Measurements from ENCODE around the gene MYL10.
"Not testable (repeated sequence)": the region's sequence is repeated elsewhere in the genome, so short reads cannot be mapped to it uniquely, and the experiment has no call there.

The MYL10 gene

DNA sequence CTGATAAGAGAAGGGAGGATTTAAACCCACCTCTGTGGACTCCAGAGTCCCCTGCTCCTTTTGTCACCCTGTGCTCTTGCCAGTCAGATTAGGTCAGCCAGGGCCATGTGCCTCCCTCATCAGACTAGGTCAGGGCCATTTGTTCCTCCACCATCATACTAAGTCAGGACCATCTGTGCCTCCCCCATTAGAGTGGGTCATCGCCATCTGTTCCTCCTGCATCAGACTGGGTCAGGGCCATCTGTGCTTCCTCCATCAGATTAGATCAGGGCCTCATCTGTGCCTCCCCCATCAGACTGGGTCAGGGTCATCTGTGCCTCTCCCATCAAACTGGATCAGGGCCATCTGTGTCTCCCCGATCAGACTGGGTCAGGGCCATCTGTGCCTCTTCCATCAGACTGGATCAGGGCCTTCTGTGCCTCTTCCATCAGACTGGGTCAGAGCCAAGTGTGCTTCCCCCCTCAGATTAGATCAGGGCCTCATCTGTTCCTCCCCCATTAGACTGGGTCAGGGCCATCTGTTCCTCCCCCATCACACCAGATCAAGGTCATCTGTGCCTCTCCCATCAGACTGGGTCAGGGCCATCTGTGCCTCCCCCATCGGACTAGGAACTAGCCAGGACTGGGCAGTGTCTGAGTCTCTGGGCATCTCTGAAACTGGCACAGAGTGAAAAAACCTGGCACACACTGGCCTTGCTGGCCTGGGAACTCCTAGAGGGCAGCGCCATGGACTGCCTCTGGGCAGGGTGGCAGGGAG, 11.5 kb downstream of the MYL10 start:
- no peak for DNase-seq

DNA sequence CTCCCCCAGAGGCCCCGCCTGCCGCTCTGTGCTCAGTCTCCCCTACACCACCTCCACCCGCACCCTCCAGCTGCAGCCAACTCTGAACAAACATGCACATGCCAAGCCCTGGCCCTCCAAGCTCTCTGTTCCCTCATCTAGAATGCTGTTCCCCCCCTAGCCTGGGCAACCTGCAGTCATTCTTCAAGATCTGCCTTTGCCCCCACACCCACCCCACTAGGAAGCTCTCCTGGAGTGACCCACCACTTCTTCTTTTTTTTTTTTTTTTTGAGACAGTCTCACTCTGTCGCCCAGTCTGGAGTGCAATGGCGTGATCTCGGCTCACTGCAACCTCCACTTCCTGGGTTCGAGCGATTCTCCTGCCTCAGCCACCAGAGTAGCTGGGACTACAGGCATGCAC, 13.7 kb downstream of the MYL10 start:
- DNase-seq: no peak

DNA sequence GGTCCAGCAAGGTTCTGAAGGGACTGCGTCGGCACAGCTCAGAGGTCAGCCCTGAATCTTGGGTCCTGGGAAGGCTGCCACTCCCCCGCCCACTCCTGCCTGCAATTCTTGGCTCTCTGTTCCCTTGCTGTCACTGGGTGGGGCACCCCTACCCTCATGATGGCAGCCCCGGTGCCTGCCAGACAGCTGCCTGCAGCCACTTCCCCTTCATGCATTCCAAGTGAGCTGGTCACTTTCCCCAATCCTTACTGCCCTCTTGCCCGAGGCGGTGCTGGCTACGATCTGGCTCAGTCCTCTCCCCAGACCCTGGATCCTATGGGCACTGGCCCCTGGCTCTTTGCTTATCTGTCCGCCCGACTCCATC, 14.2 kb downstream of the MYL10 start:
- DNase-seq: no peak

DNA sequence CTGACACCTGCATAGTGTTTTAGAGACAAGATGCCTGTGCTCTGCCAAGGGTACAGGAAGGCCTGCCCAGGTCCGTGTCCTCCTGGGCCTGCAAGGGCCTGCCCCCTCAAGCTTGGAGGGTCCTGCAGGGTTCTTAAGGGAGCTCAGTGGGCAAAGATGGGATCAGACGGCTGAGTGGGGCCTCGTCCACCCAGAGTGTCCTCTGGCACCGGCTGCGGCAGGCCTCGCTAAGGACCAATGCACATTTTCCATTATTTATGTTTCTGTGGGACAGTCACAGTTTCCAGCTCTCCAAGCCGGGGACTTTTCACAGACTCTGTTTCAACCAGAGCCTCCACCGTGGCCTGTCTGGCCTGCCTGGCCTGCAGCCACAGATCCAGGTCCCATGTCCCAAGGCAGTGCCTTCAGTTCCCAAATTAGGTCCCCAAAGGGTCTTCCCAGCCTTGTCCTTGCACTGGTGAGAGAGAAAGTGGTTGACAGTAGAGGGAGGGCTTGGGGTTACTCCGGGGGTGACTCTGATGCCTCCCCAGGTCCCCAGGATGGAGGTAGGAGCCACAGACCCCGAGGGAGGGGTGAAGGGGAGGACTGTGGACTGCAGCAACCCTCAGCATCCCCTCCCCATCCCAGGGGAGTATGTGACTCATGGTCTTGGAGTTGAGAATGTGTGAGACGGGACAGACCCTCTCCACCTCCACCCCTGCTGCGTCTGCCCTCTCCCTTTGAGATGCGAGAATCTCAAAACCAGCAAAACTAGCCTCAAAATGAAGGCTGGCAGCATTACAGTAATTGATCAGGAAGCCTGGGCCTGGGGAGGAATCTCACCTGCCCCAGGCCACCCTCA, 14.8 kb downstream of the MYL10 start:
- no peak for DNase-seq

DNA sequence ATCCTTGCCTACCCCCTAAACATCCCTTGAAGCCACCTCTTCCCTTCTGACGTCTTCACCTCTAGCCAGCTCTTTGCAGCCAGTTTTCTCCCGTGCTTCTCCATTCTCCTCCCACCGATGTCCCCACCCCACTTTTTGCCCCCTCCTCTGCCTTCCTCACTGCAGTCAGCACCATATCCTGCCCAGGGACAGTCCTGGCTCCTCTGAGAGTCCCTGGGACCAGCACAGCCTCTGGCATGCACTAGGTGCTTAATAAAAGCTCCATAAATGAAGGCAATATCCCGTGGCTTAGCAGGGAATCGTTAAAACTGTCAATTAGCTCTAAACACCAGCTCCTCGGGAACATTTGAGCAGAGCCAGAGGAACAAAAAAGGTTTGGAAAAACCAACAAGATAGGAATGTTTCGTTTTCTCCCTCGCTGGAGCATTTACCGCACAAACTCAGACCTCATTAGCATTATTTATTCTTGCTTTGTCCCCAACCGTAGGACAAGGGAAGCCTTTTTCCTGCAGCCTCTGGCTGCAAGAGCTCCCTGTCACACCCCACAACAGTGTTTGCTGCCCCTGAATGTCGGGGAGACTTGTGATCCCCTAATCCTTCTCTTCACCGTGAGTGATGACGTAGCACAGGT, 16.1 kb downstream of the MYL10 start:
- DNase-seq: no peak

DNA sequence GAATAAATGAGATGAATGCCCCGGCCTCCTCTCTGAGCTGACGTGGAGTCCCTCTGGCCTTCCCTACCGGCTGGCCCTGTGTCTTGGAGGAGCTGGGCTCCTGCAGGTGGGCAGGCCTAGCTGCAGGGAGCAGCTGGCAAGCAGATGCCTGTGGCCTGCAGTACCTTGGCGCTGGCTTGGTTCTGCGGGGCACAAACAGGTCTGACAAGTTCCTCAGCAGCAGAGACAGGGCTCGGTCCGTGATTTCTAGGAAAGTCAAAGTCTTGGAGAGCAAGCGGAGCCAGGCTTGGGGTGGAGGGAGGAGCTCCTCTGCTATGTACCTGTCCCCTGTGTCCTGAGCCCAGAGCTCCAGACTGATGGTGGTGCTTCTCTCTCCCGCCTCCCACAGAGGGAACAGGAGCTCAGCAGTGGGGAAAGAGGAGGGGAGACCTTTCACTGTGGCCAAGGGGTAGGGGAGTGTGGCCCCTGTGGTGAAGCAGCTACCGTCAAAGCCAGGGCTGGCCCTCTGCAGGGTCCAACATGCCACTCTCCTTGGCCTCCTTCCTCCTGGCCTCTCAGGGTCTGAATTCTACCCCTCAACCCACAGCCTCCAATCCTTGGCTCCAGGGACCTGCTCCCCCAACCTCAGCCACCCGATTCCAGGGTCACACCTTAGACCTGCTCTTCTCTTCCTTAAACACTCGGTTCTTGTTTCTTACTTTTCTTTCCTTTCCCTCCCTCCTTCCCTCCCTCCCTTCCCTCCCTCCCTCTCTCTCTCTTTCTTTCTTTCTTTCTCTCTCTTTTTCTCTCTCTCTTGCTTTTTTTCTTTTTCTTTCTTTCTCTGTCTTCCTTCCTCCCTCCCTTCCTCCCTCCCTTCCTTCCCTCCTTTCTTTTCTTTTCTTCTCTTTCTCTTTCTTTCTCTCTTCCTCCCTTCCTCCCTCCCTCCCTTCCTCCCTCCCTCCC, 20.1 kb downstream of the MYL10 start:
- DNase-seq: peak; percentile 25

DNA sequence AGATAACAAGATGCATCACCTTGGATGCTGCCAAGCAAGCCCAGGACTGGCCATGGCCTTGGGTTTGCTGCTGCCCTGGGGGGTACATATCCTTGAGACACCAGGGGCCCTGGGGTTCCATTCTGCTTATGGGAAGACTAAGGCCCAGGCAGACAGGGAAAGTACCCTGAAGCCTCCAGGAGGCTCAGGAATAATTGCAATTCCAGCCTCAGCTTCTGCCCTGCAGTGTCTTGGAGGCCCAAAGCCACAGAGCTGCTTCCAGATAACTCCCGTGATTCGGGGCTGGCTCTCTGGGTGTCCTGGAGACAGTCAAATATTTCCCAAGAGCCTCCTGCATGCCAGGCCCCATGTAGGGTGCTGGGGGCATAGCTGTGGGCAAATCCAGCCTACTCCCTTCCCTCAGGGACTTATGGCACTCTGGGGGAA, 22.6 kb downstream of the MYL10 start:
- no peak for DNase-seq

DNA sequence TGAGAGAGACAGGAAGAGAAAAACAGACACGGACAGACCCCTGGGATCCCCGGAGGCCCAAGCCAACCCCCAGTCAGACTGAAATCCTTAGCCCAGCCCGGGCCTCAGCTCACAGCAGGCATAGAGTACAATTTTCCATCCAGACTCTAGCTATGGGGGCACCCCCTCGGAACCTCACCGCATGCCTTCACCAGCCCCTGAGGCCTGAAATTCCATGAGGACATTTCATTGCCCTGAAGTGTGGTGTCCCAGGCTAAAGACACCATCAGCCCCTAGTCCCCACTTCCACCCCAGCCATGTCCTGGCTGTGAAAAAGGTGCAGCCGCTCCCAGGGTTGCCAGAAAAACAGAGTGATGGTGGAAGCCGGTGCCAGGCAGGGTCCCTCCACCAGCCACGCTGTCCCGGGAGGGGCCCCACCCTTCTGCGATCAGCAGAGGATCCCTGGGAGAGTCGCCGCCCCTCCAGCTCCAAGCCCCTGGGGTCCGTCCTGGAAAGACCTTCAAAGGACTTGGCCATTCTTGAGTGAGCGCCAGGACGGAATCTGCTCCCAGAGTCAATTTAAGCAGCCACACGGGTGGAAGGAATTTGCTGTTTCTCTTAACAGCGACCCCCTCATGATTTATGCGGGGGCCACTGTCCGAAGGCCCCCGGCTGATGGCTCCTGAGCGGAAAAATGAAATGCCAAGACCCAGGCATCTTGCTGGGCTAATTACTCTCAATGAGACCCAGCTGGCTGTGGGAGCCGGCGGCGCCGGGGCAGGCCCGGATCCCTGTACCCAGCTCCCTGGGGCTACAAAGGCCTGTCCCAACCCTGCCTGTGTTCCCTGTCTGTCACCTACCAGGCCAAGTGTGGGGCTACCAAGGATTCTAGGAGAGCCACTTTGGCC, 23.2 kb downstream of the MYL10 start:
- DNase-seq: no peak

DNA sequence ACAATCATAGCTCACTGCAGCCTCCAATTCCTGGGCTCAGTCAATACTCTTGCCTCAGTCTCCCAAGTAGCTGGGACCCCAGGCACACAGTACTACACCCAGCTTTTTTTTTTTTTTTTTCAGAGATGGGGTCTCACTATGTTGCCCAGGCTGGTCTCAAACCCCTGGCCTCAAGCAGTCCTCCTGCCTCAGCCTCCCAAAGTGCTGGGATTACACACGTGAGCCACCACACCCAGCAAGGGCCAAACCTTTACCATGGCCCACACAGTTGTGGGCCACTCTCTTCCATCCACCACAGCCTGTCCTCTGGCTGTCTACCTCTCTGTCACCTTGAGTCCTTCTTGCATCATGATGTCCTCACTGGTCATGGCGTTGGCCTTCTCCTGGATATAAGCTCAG, 24.2 kb downstream of the MYL10 start:
- not testable (repeated sequence) for DNase-seq

DNA sequence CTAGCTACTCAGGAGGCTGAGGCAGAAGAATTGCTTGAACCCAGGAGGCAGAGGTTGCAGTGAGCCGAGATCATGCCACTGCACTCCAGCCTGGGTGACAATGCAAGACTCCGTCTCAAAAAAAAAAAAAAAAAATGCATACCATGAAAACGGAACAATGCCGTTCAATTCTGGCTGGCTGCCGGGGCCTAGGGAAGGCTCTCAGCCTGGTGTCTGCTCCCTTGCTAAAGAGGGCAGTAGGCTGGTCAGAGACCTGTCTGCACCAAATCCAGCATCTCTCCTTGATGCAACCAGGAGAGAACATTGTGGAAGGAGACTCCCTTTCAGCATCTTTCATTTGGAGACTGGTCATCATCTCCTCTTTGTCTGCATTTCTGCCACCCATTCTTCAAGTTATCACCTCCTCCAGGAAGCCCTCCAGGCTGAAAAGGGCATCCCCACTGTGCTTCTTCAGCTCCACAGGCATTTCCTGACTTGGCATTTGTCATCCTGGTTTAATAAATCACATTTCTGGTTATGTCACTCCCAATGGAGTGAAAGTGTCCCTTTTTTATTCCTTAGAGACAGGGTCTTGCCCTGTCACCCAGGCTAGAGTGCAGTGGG, 24.7 kb downstream of the MYL10 start:
- no peak for DNase-seq

DNA sequence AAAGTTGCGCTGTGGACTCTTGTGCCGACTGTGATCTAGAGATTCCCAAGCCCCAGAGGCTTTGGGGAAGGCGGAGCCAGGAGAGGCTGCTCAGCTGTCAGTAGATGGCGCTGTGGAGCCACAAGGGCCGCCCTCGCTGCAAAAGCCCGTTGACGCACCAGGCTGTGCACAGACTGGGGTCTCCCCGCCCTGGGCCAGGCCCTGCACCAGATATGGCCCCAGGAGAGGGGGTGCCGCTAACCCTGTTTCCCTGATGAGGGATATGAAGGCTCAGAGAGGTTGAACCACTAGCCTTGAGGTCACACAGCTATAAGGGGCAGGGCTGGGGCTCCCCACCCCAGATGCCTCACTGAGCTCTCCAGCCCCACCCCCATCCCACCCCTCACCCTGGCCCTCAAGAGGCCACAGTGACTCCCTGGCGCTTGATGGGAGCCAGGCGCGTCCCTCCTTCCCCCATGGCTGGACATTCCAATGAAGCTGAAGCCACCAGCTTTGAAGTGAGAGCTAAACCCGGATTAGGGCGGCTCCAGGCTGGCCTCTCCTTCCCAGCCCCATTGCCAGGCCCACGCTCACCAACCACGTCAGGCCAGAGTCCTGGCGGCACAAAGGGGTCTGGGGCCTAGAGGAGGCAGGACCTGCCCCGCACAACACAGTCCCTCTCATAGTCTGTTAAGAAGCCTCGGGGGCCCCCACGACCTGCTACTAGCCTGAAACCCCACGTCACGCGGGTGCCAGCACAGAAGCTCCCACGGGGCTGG, 26.4 kb downstream of the MYL10 start:
- peak; percentile 24 for DNase-seq

DNA sequence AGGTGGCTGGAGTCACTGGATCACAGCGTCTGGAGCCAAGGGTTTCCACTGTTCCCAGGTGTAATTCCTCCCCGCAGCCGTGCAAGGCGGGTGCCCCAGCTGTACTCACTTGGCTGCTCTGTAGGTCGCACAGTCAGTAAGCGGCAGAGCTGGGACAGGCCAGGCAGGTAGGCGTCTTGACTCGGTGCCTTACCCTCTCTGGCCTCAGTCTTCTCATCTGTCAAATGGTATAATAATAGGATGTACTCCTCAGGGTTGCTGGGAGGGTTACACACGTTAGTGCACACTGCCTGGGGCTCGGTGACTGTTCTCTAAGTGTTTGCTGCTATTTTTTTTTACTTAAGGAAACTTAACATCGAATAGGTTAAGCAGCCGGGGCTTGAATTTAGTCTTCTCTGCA, 27.0 kb downstream of the MYL10 start:
- no peak for DNase-seq

DNA sequence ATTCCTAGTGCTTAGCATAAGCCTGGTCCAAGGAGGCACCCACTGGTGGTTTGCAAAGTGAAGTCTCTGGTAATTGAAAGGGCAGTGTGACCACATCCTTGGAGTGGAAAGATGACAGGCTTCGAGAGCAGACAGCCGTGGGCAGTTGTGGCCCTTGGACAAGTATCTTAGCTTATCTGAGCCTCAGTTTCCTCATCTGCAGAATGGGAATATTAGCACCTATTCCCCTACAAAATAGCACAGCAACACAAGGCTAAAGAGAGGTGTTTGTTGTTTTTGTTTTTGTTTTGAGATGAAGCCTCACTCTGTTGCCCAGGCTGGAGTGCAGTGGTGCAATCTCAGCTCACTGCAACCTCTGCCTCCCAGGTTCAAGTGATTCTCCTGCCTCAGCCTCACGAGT, 29.3 kb downstream of the MYL10 start:
- DNase-seq: no peak

DNA sequence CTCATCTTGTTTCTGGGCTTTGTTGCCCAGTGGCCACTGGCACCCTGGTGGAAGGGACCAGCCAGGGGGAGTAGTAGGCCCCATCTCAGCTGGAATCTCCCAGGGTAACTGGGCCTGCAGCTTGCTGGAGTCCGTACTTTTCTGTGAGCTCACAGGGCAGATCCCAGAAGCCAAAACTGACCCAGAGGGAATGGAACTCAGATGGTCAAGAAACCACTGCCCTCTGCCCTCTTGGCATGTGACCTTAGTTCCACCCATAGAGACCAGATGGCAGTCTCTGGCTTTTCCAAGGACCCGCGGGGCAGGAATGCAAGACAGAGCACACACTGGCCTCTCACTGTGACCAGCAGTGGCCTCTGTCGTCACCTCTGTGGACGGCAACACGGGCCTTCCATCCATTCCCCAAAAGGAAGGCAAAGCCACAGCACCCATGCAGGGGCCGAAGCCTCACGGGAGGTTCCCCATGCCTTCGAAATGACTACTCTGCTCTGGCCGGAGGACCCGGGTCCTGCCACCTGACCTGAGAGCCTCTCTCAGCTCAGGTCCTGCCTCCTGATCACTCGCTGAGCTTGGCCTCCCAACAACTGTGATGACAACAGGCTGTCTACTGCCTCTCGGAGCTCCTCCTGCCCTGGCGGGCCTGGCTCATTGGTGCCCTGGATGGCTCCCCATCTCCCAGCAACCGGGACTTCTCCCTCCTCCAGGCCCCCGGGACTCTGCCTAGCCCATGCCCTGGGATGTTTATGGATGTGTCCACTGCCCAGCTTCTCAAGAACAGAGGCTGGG, 29.9 kb downstream of the MYL10 start:
- DNase-seq: no peak

DNA sequence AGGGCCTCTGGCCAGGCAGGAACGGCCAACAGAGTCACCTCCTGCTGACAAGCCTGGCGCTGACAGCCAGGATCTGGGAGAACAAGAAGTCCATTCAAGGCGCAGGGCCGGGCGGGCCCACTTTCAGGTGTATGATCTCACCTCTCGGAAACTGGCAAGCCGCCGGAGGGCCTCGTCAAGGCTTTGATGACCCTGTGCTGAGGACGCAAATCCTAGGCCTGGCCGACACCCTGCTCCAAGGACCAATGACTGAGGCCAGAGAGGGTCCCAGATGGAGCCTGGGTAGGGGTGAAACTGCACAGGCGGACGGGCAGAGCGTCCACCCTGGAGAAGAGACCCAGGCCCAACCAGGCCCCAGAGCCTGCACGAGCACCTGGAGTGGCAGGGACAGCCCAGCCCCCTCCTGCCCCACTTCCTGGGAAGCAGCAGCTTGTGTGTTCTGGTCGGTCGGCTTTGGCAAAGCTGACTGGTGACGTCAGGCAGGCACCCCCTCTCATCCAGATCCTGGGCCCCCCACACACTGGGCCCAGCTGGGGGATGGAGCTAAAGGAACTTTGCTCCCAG, 30.6 kb downstream of the MYL10 start:
- DNase-seq: no peak

DNA sequence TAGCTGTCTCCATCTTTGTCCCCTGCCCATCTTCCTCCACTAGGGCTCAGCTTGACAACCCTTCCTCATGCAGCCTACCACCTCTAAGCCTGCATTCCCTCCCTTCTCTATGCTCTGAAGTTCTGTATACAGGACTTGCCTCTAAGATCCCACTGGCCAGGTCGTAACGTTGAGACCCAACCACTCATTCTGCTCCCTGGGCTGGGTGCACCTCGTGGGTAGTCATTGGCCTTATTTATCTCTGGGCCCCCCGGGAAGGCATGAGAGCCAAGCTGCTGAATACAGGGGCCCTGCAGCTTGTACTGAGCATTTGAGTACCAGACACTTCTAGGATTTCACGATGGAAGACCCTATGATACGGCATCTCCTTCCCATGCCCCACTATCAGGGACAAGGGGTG, 31.2 kb downstream of the MYL10 start:
- DNase-seq: no peak

DNA sequence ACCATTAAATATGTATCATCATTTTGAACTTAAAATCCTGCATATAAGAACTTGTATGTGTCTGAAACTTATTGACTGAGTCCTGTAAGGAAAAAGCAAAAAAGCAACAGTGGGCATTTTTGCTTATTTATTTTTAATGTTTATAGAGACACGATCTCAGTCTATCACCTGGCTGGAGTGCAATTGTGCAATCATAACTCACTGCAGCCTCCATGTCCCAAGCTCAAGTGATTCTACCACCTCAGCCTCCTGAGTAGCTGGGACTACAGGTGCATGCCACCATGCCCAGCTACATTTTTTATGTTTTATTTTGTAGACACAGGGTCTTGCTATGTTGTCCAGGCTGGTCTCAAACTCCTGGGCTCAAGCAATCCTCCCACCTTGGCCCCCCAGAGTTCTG, 32.2 kb downstream of the MYL10 start:
- DNase-seq: no peak

DNA sequence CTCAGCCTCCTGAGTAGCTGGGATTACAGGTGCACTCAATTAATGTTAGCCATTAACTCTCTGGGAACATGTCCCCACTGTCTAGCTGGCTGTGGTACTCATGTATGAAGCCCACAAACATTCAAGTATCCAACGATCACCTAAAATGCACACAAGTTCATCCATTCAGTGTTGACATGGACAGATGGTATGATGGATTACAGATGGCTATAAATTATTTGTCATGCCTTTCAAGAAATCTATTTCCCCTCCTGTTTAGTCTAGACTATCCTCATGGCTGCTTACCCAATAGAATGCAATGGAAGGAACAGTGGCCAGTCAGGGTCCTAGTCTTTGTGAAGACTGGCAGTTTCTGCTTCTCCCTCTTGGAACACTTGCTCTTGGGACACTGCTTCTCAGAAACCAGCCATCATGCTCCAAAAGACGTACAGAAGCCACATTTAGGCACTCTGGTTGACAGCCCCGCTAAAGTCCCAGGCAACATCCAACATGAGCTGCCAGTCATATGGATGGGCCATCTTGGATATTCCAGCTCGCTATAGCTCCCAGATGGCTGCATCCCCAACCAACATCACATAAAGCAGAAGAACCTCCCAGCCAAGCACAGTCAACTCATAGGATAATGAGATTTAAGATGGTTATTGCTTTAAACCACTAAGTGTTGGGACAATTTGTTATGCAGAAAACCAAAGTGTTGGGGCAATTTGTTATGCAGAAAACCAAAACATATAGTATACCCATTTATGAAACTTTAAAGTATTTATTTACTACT, 33.1 kb downstream of the MYL10 start:
- DNase-seq: no peak

DNA sequence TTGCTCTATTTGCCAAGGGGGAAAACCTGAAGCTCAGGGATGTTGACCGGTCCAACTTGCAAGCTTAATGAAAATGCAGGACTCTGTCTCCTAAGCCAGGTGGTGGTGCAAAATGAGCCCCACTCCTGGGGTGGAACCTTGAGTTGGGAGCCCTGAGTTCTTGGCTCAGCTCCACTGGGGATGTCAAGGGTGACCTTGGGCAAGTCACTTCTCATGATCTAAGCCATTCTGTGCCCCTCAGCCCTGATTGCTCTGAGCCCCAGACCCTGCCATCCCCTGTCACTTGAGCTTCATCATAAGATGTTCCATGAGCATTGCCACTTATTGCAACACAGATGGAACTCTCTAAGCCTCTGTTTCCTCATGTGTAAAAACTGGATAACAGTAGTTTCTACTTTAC, 33.9 kb downstream of the MYL10 start:
- no peak for DNase-seq
